Panc1 (cell line): ENCODE data around the gene NIPBL. TPM values are rescaled to one million over a fixed set of nuclear protein-coding genes. Genes with fewer than 3 reads are reported as not detected.

Source experiments
- ATAC-seq: fragments of 200-7000 bp; cut with Tn5 transposase; 2 replicates; pipeline ENCODE4 v1.9.1; 2020; ENCODE audit warnings: mild to moderate bottlenecking, moderate library complexity
- BruUV-seq: library from RNA; stranded (reverse); fragments of 400-500 nt; replicated peaks from 2 replicates; lab custom pipeline; 2021; lab: Mats Ljungman, UMichigan
- CTCF ChIA-PET: fragments of 300-600 bp; sonication (Branson Sonifier 250); formaldehyde crosslinking; loops from one replicate; lab custom pipeline; 2022; ENCODE audit warnings: antibody characterized with exemption; lab: Charles Lee
- POLR2A ChIA-PET: fragments of 300-600 bp; sonication (Branson Sonifier 250); formaldehyde crosslinking; loops from one replicate; lab custom pipeline; 2022; ENCODE audit warnings: antibody characterized with exemption; lab: Charles Lee
- DNase-seq: peaks from one replicate; pipeline ENCODE4 v3.0.0-alpha.2; 2010; ENCODE audit warnings: low read depth, low spot score
- H3K27ac ChIP-seq: 2 replicates; pipeline ENCODE4 v1.5.1; 2011; ENCODE audit warnings: mild to moderate bottlenecking, low read length, inconsistent platforms
- H3K27me3 ChIP-seq: fragments of 200-500 bp; sonication (Bioruptor generic); 2 replicates; pipeline ENCODE4 v1.6.0; 2014; ENCODE audit warnings: low read length, inconsistent platforms; ENCODE audit not compliant: control insufficient read depth, insufficient read depth
- H3K36me3 ChIP-seq: fragments of 200-500 bp; sonication (Bioruptor generic); 2 replicates; pipeline ENCODE4 v1.5.1; 2014; ENCODE audit warnings: inconsistent platforms, mild to moderate bottlenecking, low read length, moderate library complexity; ENCODE audit not compliant: control insufficient read depth, insufficient read depth
- H3K4me1 ChIP-seq: 2 replicates; pipeline ENCODE4 v1.5.1; 2011; ENCODE audit warnings: inconsistent platforms, mild to moderate bottlenecking, low read length, moderate library complexity; ENCODE audit not compliant: control insufficient read depth, insufficient read depth
- H3K4me3 ChIP-seq, 2 experiments: 2 replicates each; pipeline ENCODE4 v1.5.1; 2011 to 2012; ENCODE audit warnings: low read depth in 2 of 2, low read length in 2 of 2, mild to moderate bottlenecking in 2 of 2, inconsistent platforms in 1 of 2, moderate library complexity in 1 of 2
- H3K9me3 ChIP-seq: fragments of 200-500 bp; sonication (Bioruptor generic); 2 replicates; pipeline ENCODE4 v1.5.1; 2014; ENCODE audit warnings: low read depth, mild to moderate bottlenecking, inconsistent platforms, low read length, moderate library complexity; ENCODE audit not compliant: control insufficient read depth, insufficient read depth
- CTCF ChIP-seq: fragments of 450-650 bp; IDR thresholded peaks from 2 replicates; pipeline ENCODE4 v1.5.1; 2017; ENCODE audit warnings: mild to moderate bottlenecking
- POLR2AphosphoS5 ChIP-seq: IDR thresholded peaks from 2 replicates; pipeline ENCODE4 v1.6.1; 2012; ENCODE audit warnings: mild to moderate bottlenecking, low read depth, low read length, moderate library complexity
- REST ChIP-seq, 2 experiments: IDR thresholded peaks; 2 replicates each; pipeline ENCODE4 v1.6.1; 2011 to 2012; ENCODE audit warnings: low read depth in 2 of 2, control low read depth in 1 of 2, low read length in 1 of 2, mild to moderate bottlenecking in 1 of 2, moderate library complexity in 1 of 2; ENCODE audit not compliant: insufficient read depth in 1 of 2
- SIN3A ChIP-seq: IDR thresholded peaks from 2 replicates; pipeline ENCODE4 v1.6.1; 2012; ENCODE audit warnings: low read depth, mild to moderate bottlenecking, low read length, moderate library complexity, borderline replicate concordance; ENCODE audit not compliant: insufficient read depth
- TCF7L2 ChIP-seq: IDR thresholded peaks from 2 replicates; pipeline ENCODE4 v1.6.1; 2011; ENCODE audit warnings: mild to moderate bottlenecking, low read depth, low read length, inconsistent platforms
- in situ Hi-C: cut with HindIII; loops from 2 replicates; pipeline ENCODE4 v1.10.0; 2016; ENCODE audit warnings: low sequenced_read_pairs, low pct_unique_long_range_greater_than_20kb
- intact Hi-C: fragments of 100-400 bp; cut with micrococcal nuclease; formaldehyde crosslinking; loops from one replicate; pipeline ENCODE4 v1.10.0; 2022; ENCODE audit not compliant: unreplicated experiment
- total RNA-seq: library from RNA; stranded (reverse); gene quantifications from one replicate; pipeline ENCODE4 v1.2.1, GENCODE V29; 2021; ENCODE audit not compliant: unreplicated experiment

The NIPBL gene
- total RNA-seq, 1 experiment from 2014 or later: 41.6 TPM

- Histone ChIP-seq H3K9me3 (no peaks in the 10 kb centered on the region), H3K4me3 (no peak overlapping the region), H3K36me3 (peaks cover 29% of the 10 kb centered on the region), H3K27me3 (no peaks in the 10 kb centered on the region), H3K27ac (no peak overlapping the region), H3K4me1 (no peaks in the 10 kb centered on the region)
- ATAC-seq (no peak), DNase-seq (no peak)
- intact Hi-C loops (no loop called here), in situ Hi-C loops (no loop called here)
- CTCF ChIA-PET: no interaction called here
- BruUV-seq: no TSS peak
- POLR2A ChIA-PET: no interaction called here
- TF ChIP-seq CTCF (no peak), POLR2AphosphoS5 (no peak), REST (IDR thresholded peaks at IDR 0.05; ENCODE audit: insufficient read depth in 1 of 2, low read depth in 2 of 2, low read length in 1 of 2) (no peak), SIN3A (no peak), TCF7L2 (no peak)
Observed at GRCh38 chr5:37015795-37016666, 139.5 kb downstream of the NIPBL start.

- intact Hi-C loops: no loop called here
- H3K4me3 ChIP-seq: no peak overlapping the region
- H3K9me3 ChIP-seq: no peaks in the 10 kb centered on the region
- ATAC-seq: no peak
- H3K27ac ChIP-seq: no peak overlapping the region
- H3K4me1 ChIP-seq: no peaks in the 10 kb centered on the region
- H3K36me3 ChIP-seq: peaks cover 28% of the 10 kb centered on the region
- ChIA-PET POLR2A (no interaction called here), CTCF (no interaction called here)
- in situ Hi-C loops: no loop called here
- H3K27me3 ChIP-seq: no peaks in the 10 kb centered on the region
- no peak for TF ChIP-seq SIN3A
- no peak for TF ChIP-seq POLR2AphosphoS5
- TF ChIP-seq TCF7L2: no peak
- TF ChIP-seq REST (IDR thresholded peaks at IDR 0.05; ENCODE audit: insufficient read depth in 1 of 2, low read depth in 2 of 2, low read length in 1 of 2): no peak
- no peak for TF ChIP-seq CTCF
- DNase-seq: no peak
- no TSS peak for BruUV-seq
Observed at GRCh38 chr5:37028910-37029309, 152.3 kb downstream of the NIPBL start.
